SKM-1 treated with dmso at 0.1 percent for 144 hours (cell line): ENCODE data around the gene EXOC6B.

Experiments
- DNase-seq: peaks from one replicate; lab custom pipeline; 2025; ENCODE audit not compliant: unreplicated experiment; lab: John Stamatoyannopoulos, UW

The EXOC6B gene

GRCh38 chr2:72744049-72744448 lies 81.8 kb downstream of the EXOC6B start:
- DNase-seq = no peak

DNA sequence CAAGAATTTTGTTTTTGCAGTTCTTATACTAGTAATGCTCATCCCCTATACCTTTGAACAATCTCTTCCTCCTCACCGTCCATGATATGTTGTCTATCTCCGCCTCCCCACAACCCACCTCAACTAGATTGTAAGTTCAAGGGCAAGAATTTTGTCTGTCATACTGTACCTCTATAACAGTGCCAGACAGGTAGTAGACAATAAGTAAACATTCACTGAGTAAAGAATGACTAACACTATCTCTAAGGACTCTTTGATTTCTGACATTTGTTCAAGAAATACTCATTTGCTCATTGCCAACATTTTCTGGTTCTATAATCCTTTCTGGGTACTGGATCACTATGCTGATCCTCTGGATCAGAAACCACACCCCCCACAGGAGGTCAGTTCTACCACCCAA lies 82.4 kb downstream of the EXOC6B start:
- no peak for DNase-seq

DNA sequence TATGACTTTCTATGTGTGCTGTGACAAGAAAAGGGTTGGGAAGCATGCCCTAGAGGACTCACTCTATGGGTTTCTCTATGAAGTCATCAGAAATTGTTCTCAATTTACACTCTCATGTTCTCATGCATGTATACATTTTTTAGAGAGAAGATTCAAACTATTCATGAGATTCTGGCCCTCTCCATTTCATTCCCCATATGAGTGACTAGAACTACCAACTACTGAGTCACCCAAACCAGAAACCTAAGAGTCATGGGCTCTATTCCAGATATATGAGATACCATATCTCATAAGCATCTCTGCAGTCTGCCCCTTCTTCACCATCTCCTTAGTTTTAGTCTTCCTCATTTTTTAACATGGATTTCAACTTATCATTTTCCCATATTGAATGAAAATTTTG lies 87.7 kb downstream of the EXOC6B start:
- DNase-seq = no peak

DNA sequence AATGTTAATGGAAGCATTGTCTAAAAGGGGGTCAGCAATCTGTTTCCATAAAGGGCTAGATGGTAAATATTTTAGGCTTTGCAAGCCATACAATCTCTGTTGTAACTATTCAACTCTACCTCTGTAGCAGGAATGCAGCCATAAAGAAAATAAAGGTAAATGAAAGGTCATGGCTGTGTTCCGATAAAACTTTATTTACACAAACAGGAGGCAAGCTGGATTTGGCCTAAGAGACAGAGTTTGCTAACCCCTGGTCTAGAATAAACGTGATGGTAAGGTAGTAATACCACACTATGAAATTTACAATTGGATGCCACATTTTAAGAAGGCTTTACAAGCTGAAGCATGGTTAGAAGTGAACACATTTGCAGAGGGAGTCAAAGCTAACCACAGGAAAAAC lies 91.4 kb downstream of the EXOC6B start:
- DNase-seq = no peak

GRCh38 chr2:72731116-72731515 lies 94.7 kb downstream of the EXOC6B start:
- DNase-seq = no peak

DNA sequence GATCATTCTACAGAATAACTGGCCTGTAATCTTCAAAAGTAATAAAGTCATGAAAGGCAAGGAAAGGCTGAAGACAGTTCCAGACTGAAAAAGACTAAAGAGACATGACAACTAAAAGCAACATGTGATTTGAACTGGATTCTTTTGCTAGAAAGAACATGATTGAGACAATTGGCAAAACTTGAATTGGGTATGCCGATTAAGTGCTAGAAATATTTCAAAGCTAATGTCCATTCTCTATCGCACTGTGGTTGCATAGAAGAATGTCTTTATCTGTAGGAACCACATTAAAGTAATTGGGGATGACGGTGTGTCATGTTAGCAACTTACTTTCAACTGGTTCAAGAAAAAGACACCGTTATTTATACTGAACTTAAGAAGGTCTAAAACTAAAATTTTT lies 98.5 kb downstream of the EXOC6B start:
- no peak for DNase-seq

DNA sequence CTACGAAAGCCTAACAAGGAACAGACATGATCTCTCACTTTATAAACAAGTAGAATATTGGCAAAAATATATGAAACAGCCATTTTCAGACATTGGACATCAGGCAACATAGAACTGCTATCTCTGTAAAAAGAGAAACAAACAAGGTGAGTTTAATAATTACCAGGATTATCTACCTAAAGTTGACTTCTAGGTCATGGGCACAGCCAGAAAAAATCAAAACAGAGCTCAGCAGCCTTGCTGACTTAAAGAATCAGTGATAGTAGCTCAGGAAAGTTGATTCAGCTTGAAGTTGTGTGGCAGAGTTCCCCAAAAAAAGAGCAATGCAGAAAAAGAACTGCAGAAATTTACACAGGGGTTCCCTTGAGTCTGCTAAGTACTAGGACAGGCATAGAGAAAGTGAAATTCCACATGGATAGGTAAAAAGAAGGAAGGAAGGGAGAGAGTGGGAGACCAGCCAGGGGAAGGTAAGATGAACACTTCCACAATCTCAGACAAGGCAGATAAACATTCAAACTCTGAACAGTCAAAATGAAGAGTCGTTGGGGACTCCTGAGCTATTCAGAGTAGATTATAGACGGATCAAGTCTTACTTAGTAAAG lies 102.0 kb downstream of the EXOC6B start:
- DNase-seq = no peak

DNA sequence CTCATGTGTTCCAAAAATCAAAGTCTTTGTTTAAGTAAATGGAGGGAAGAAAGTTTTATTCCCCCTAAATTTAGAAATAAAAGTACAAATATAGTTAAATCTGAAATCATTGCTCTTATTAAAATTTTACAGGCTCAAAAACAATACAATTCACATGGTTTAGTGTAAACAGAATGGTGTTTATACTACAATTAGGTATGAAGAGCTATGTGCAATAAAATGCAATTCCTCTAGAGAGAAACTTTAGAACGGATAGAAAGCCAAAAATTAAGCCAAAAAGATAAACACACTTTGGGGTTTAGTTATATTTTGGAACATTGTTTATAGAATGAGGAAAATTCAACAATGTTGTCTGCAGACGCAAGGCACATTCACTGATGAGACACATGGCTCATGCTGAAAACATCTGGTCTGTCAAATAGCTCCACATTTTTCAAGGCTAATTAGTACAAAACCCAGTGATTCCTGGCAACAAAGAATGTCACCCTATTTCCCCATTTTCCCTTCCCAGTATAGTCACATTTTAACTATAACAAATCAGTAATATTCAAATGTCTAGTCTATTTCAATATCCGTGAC lies 103.3 kb downstream of the EXOC6B start:
- no peak for DNase-seq

DNA sequence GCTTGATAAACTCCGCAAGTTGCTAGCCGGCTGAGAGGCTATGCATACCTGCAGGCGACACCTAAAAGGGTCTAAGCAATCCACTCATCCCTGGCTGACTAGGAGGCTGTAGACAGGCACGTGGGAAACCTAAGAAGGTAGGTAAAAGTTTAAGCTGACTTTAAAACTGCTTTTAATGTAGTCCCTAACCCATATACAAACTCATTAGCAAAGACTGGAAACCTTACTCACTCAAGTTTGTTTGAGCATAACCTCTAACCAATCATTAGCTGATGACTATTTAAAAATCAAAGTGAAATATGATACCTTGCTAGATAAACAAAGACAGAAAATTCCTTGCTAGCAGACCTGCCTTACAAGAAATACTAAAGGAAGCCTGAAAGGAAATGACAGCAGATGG lies 106.4 kb downstream of the EXOC6B start:
- DNase-seq = no peak

GRCh38 chr2:72718876-72719275 lies 107.0 kb downstream of the EXOC6B start:
- DNase-seq = no peak

- DNase-seq = peak; percentile 17
Measured at GRCh38 chr2:72716601-72717000, 109.2 kb downstream of the EXOC6B start.

DNA sequence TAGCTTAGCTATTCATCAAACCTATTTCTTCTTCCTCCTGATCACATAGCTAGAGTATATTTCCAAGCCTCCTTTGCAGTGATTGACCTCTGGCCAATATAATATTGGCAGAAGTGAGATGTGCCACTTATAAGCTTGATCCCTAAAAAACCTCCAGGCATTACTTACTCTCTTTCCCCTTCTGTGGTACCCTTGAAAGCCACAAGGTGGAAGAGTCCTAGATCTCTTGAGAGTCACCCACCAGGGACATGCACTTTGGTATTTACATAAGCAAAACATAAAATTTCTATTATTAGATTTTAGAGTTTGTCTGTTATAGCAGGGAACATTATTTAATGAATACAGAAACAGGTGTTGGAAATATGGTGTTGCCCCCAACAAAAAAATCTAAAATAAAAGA lies 112.0 kb downstream of the EXOC6B start:
- DNase-seq = no peak

DNA sequence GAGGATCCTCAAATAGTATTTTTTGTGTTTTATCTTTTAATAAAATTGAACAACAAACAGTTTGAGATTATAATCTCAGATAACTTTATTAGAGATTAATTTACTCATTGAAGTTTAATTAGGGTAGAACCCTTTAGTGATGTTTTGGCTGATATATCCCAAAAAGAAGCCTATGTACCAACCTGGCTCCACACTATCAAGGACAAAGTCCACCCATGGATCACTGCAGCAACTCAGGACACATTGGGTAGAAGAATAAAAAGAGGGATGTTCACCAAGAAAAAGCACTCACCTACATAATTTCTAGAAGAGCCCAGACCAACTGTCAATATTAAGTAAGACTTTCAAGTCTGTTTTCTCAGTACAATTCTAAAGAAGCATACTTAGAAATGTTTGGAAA lies 112.9 kb downstream of the EXOC6B start:
- no peak for DNase-seq

- no peak for DNase-seq
Measured at GRCh38 chr2:72712304-72712703, 113.5 kb downstream of the EXOC6B start.

GRCh38 chr2:72710418-72711152 lies 115.2 kb downstream of the EXOC6B start:
- no peak for DNase-seq

DNA sequence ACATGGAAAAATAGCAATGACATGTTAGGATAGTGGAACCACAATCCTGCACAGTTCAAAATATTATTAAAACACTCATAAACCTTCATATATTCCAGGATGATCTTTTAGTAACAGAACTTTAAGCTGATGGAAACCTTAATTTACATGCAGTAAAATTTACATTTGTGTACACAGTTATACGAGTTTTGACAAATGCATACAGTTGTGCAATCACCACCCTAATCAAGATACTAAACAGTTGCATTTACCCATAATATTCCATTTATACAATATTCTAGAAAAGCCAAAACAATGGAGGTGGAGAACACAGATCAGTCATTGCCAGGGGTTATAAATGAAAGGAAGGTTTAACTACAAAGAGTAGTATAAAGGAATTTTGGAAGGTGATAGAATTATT lies 117.6 kb downstream of the EXOC6B start:
- no peak for DNase-seq

GRCh38 chr2:72698300-72698699 lies 127.5 kb downstream of the EXOC6B start:
- DNase-seq = no peak

DNA sequence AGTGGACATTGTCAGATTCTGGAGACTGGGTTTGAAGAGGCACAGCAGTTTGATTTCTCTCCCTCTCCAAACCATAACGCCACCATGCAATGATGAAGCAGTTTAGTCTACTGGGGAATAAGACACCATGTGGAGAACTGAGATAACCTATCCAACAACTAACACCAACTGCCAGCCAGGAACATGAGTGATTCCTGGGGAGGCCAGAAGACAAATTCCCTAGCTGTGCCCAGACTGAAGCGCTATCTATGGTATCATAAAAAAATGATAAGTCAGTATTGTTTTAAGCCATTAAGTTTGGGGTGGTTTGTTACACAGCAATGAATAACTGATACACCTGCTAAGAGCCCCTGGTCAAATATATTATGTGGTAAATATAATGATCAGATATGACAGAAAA lies 129.3 kb downstream of the EXOC6B start:
- no peak for DNase-seq

DNA sequence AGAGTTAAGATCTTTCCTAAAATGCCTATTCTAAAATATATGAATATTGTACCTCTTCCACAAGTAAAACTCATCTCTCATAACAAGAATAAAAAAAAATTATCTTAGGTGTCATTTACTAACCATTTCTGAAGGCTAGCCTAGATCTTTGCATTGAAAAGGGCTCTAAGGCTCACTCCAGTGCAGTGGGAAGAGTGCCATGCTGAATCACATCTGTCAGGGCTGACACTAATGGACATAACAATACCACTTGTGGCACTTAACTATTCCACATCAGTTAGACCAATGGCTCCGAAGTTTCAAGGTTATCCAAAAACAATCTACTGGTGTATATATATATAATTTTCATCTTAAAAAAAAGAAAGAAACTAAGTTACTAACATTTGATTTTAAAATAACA lies 130.2 kb downstream of the EXOC6B start:
- DNase-seq = no peak

DNA sequence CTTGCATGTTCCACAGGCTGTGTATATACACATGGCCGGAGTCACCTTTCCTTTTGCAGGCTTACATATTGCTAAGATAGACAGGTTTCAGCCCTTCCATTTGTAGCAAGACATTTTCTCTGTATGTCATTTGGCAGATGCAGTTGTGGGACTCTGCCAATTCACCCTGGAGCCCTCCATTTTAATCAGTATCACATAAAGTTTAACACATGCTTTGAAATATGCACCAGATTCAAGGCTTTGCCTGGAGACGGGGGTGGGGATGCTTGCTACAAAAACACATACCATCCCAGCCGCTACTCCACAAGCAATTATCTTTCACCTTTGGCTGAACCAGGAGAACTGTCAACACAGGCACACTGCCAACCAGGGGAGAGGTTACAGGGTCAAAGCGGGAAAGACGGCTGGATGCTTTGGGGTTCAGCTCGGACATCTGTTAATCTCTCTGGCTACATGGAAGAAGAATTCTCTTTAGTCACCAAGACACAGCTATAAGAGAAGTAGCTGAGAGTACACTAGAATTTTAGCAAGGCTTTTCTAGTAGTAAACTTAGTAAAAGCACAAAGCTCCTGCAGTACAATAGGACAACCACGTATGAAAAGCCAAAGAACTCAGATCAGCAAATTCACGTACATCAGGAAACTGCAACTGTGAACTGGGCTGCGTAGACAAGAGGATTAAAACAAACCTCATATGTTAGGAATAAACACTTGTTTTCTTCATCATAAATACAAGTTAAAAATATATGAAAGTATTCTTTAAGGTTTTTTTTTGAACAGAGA lies 130.9 kb downstream of the EXOC6B start:
- DNase-seq = no peak

DNA sequence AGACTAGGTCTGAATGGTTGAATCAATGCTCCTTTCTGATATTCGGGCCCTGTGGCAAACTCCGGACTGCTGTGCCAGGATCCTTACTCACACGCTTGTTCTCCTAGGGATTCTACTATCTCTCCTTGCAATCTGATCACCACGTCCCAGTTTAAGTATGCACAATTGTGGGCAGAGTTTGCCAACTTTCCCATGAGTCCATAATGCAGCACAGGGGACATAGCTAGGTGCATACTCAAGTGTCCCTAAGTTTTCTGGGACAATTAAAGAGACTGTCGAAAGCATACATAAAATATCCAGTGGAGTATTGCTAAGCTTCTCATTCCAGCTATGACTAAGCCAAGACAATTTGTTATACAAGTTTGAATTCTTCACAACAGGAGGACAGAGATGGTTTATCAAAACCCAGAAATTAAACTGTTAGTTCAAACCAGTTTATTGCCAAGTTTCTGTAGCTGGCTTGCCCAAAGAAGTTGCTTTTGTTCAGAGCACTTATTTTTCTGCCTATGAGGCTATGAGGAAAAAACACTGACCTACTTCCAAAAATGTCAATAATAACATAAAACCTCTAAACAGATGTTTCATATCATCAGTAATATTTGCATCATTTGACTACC lies 136.1 kb downstream of the EXOC6B start:
- DNase-seq = no peak
